HuH-7.5 (cell line): ENCODE measurements around the gene STK32B.
"Not testable (repeated sequence)": the region's sequence is repeated elsewhere in the genome, so short reads cannot be mapped to it uniquely, and the experiment has no call there.

ENCODE experiments used
- DNase-seq: peaks from one replicate; pipeline ENCODE4 v3.0.0; 2011; ENCODE audit warnings: low spot score

STK32B gene

GRCh38 chr4:5030927-5031326 is 20.4 kb upstream of the STK32B start:
- no peak for DNase-seq

- DNase-seq = no peak
Observed at GRCh38 chr4:5032813-5033212, 18.5 kb upstream of the STK32B start.

GRCh38 chr4:5033281-5033841 is 17.9 kb upstream of the STK32B start:
- no peak for DNase-seq

GRCh38 chr4:5034206-5034605 is 17.1 kb upstream of the STK32B start:
- DNase-seq = no peak

GRCh38 chr4:5036239-5036638 is 15.0 kb upstream of the STK32B start:
- DNase-seq = no peak

- no peak for DNase-seq
Observed at GRCh38 chr4:5037553-5038551, 13.4 kb upstream of the STK32B start.

GRCh38 chr4:5039800-5040199 is 11.5 kb upstream of the STK32B start:
- DNase-seq = no peak

GRCh38 chr4:5040856-5041620 is 10.2 kb upstream of the STK32B start:
- no peak for DNase-seq

- no peak for DNase-seq
Observed at GRCh38 chr4:5041699-5042098, 9.6 kb upstream of the STK32B start.

GRCh38 chr4:5043579-5043978 is 7.7 kb upstream of the STK32B start:
- DNase-seq = no peak

- DNase-seq = no peak
Observed at GRCh38 chr4:5044341-5044740, 6.9 kb upstream of the STK32B start.

GRCh38 chr4:5045097-5045496 is 6.2 kb upstream of the STK32B start:
- no peak for DNase-seq

GRCh38 chr4:5048721-5049120 is 2.6 kb upstream of the STK32B start:
- DNase-seq = no peak

- DNase-seq = peak; percentile 77
Observed at GRCh38 chr4:5050520-5051277, 581 bp upstream of the STK32B start.

- no peak for DNase-seq
Observed at GRCh38 chr4:5052204-5052702, 973 bp downstream of the STK32B start.

GRCh38 chr4:5052726-5053425 is 1.6 kb downstream of the STK32B start:
- DNase-seq = no peak

- no peak for DNase-seq
Observed at GRCh38 chr4:5054532-5054931, 3.3 kb downstream of the STK32B start.

- DNase-seq = no peak
Observed at GRCh38 chr4:5055411-5055810, 4.1 kb downstream of the STK32B start.

- no peak for DNase-seq
Observed at GRCh38 chr4:5066101-5066500, 14.8 kb downstream of the STK32B start.

GRCh38 chr4:5066968-5067367 is 15.7 kb downstream of the STK32B start:
- DNase-seq = not testable (repeated sequence)

- no peak for DNase-seq
Observed at GRCh38 chr4:5067908-5068307, 16.6 kb downstream of the STK32B start.
